ENCODE data around the gene SPSB3.
A peak's percentile ranks its signal among the peaks of the same experiment; 100 is the strongest.
"Not testable (repeated sequence)": the region's sequence is repeated elsewhere in the genome, so short reads cannot be mapped to it uniquely, and the experiment has no call there.

SPSB3 gene

DNA sequence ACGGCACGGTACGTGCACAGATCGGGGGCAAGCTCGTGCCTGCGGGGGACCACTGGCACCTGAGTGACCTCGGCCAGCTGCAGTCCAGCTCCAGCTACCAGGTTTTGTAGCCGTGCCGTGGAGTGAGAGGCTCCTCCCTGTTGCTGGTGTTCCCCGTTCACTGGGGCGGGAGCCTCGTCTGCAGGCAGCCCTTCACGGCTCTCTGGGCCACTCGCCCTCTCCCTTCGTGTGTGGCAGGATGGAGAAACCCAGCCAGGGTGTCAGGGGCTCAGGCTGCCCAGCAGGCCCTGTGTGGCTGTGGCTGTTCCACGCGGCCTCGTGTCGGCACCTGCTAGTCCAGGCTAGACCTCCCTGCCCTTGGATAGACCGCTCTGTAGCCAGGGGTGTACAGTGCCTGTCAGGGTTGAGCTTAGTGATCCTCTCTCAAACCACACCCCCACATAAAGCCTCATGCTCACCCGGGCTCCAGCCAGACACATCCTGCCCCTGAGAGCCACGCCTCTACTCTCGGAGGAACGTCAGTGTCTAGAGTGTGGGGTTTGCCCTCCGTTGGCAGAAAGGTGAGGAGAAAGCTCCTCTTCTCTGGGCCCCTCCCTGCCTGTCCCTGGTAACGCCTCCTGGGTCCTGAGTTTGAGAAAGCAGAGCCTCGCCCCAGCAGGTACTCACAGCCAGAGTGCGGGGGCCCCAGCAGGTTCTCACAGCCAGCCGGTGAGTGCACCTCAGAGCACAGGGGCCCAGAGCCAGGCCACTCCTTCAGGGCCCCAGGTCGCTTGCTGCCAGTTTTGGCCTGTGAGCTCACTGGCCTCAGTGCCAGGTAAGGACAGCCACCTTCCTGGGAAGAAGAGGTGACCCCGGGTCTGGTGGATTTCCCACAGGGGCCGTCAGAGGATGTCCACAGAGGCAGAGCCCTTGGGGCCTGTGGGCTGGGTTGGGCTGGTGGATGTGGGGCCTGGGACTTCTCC is 38.7 kb downstream of the SPSB3 start:
- Histone ChIP-seq H3K4me1 (ENCODE audit: control insufficient read depth in 5 of 5, insufficient read depth in 5 of 5, low read length in 5 of 5) (peaks cover 0 to 17% (median 0%) of the 10 kb centered on the region in 5 donors), H3K27me3 (ENCODE audit: control insufficient read depth in 5 of 5, insufficient read depth in 4 of 5, low read length in 5 of 5) (peaks cover 0 to 10% (median 0%) of the 10 kb centered on the region in 5 donors), H3K4me3 (ENCODE audit: low read depth in 1 of 5, low read length in 5 of 5) (no peak overlapping the region), H3K27ac (ENCODE audit: low read depth, low read length) (no peak overlapping the region), H3K36me3 (ENCODE audit: control insufficient read depth in 5 of 5, insufficient read depth in 5 of 5, low read length in 5 of 5) (peaks cover 0 to 82% (median 68%) of the 10 kb centered on the region in 5 donors), H3K9me3 (ENCODE audit: control insufficient read depth in 5 of 5, low read length in 5 of 5) (no peaks in the 10 kb centered on the region), H3K9ac (ENCODE audit: low read length in 5 of 5) (no peak overlapping the region)

DNA sequence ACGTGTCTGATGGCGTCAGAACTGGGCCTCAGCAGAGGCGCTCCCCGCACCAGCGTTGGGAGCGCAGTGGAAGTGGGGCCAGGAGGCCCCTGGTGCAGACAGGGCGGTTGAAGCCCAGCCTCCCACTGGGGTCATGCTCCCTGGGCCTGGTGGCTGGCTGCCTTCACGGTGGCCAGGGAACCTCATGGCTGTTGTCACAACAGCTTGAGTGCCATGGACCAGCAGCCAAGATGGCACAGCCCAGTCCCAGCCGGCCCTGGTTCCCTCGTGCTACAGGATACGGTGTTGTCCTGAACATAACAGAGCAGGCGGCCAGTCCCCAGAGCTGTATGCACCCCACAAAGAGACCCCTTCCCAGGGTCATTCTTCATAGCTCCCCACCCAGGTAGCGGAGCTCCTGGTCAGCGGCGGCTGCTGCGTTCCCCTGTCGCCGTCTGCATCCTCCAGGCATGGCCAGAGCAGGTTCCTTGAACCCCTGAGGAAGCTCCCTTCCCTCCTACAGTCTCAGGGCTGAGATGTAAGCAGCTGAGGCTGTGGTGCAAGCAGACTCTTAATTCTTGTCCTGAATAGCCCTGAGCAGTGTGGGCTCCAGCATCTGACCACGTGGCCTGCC is 40.7 kb downstream of the SPSB3 start:
- Histone ChIP-seq H3K36me3 (ENCODE audit: control insufficient read depth in 5 of 5, insufficient read depth in 5 of 5, low read length in 5 of 5) (peaks cover 0 to 62% (median 54%) of the 10 kb centered on the region in 5 donors), H3K9me3 (ENCODE audit: control insufficient read depth in 5 of 5, low read length in 5 of 5) (peaks cover 0 to 6% (median 0%) of the 10 kb centered on the region in 5 donors), H3K27me3 (ENCODE audit: control insufficient read depth in 5 of 5, insufficient read depth in 4 of 5, low read length in 5 of 5) (peaks cover 0 to 23% (median 0%) of the 10 kb centered on the region in 5 donors), H3K27ac (ENCODE audit: low read depth, low read length) (no peak overlapping the region), H3K4me3 (ENCODE audit: low read depth in 1 of 5, low read length in 5 of 5) (no peak overlapping the region), H3K9ac (ENCODE audit: low read length in 5 of 5) (no peak overlapping the region), H3K4me1 (ENCODE audit: control insufficient read depth in 5 of 5, insufficient read depth in 5 of 5, low read length in 5 of 5) (peaks cover 0 to 37% (median 0%) of the 10 kb centered on the region in 5 donors)

DNA sequence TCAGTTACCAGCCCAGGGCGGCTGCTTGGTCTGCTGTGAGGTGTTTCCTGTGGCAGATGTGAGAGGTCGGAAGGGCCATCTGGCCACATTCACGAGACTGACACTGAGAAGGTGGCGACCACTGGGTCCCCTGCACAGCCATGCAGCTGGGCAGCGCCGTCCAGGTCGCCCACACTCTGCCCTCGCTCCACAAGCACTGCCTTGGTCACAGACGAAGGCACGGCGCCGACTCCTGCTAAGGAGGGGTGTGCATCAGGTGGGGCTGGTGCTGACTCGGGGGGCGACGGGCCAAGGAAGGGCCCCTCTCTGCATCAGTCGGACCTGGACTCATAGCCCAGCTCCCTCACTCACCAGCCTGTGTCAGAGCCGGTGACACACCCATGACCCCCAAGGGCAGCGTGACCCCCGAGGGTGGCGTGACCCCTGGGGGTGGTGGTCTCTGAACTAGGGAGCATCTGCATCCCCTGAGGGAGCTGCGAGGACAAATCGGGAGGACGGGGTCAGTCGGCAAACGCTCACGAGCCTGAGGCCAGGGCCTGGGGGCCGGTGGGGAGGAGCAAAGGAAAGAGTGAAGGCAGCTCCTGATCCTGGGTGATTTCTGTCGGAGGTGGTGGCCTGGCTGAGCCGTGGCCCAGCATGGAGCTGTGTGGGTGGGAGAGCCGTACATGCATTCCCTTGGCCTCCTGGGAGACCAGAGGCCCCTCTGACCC is 41.4 kb downstream of the SPSB3 start:
- Histone ChIP-seq H3K9me3 (ENCODE audit: control insufficient read depth in 5 of 5, low read length in 5 of 5) (peaks cover 0 to 6% (median 0%) of the 10 kb centered on the region in 5 donors), H3K4me3 (ENCODE audit: low read depth in 1 of 5, low read length in 5 of 5) (no peak overlapping the region), H3K27me3 (ENCODE audit: control insufficient read depth in 5 of 5, insufficient read depth in 4 of 5, low read length in 5 of 5) (peaks cover 0 to 27% (median 0%) of the 10 kb centered on the region in 5 donors), H3K9ac (ENCODE audit: low read length in 5 of 5) (no peak overlapping the region), H3K27ac (ENCODE audit: low read depth, low read length) (no peak overlapping the region), H3K4me1 (ENCODE audit: control insufficient read depth in 5 of 5, insufficient read depth in 5 of 5, low read length in 5 of 5) (peaks cover 0 to 44% (median 0%) of the 10 kb centered on the region in 5 donors), H3K36me3 (ENCODE audit: control insufficient read depth in 5 of 5, insufficient read depth in 5 of 5, low read length in 5 of 5) (peaks cover 0 to 54% (median 50%) of the 10 kb centered on the region in 5 donors)

DNA sequence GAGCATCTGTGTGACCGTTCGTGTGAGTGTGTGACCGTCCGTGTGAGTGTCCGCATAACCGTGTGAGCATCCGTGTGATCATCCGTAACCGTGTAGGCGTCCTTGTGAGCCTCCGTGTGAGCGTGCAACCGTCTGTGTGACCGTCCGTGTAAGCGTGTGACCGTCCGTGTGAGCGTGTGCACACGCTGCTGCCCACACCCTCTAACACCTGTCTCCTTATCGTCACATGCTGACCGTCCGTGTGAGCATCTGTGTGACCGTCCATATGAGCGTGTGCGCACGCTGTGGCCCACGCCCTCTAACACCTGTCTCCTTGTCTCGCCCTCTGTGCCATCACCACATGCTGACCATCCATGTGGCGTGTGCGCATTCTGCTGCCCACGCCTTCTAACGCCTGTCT is 42.1 kb downstream of the SPSB3 start:
- H3K4me3 ChIP-seq (ENCODE audit: low read depth in 1 of 5, low read length in 5 of 5), result no peak overlapping the region
- peaks cover 0 to 6% (median 0%) of the 10 kb centered on the region in 5 donors for H3K9me3 ChIP-seq (ENCODE audit: control insufficient read depth in 5 of 5, low read length in 5 of 5)

DNA sequence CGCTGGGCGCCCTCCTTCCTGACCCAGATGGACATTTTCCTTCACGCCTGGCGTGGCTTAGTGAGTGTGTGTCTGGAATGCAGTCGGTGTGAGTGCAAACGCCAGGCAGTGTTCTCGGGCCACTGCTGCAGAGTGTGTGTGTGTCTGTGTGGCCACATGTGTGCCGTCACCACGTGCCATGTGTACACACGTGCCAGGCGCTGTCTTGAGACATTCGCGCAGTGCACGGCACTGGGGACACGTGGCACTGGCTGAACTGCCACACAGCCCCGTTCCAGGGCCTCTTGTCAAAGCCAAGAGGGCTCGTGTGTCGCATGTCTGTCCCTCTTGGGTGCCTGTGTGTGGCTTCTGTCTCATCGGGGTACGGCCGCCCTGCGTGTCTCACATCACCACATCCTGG is 47.6 kb downstream of the SPSB3 start:
- H3K27ac ChIP-seq (ENCODE audit: low read depth, low read length), result no peak overlapping the region
- peaks cover 0 to 49% (median 7%) of the 10 kb centered on the region in 5 donors for H3K4me1 ChIP-seq (ENCODE audit: control insufficient read depth in 5 of 5, insufficient read depth in 5 of 5, low read length in 5 of 5)
- peaks cover 0 to 51% (median 39%) of the 10 kb centered on the region in 5 donors for H3K36me3 ChIP-seq (ENCODE audit: control insufficient read depth in 5 of 5, insufficient read depth in 5 of 5, low read length in 5 of 5)
- peaks cover 0 to 31% (median 0%) of the 10 kb centered on the region in 5 donors for H3K27me3 ChIP-seq (ENCODE audit: control insufficient read depth in 5 of 5, insufficient read depth in 4 of 5, low read length in 5 of 5)
- H3K9ac ChIP-seq (ENCODE audit: low read length in 5 of 5), result peak overlapping the region in 1 of 5 donors; percentile 38
- H3K4me3 ChIP-seq (ENCODE audit: low read depth in 1 of 5, low read length in 5 of 5), result no peak overlapping the region
- peaks cover 0 to 6% (median 0%) of the 10 kb centered on the region in 5 donors for H3K9me3 ChIP-seq (ENCODE audit: control insufficient read depth in 5 of 5, low read length in 5 of 5)

More for the DNA sequence above, 42.1 kb downstream of the SPSB3 start:
- peaks cover 0 to 31% (median 0%) of the 10 kb centered on the region in 5 donors for H3K27me3 ChIP-seq (ENCODE audit: control insufficient read depth in 5 of 5, insufficient read depth in 4 of 5, low read length in 5 of 5)
- peaks cover 0 to 48% (median 46%) of the 10 kb centered on the region in 5 donors for H3K36me3 ChIP-seq (ENCODE audit: control insufficient read depth in 5 of 5, insufficient read depth in 5 of 5, low read length in 5 of 5)
- no peak overlapping the region for H3K9ac ChIP-seq (ENCODE audit: low read length in 5 of 5)
- no peak overlapping the region for H3K27ac ChIP-seq (ENCODE audit: low read depth, low read length)
- peaks cover 0 to 51% (median 0%) of the 10 kb centered on the region in 5 donors for H3K4me1 ChIP-seq (ENCODE audit: control insufficient read depth in 5 of 5, insufficient read depth in 5 of 5, low read length in 5 of 5)

DNA sequence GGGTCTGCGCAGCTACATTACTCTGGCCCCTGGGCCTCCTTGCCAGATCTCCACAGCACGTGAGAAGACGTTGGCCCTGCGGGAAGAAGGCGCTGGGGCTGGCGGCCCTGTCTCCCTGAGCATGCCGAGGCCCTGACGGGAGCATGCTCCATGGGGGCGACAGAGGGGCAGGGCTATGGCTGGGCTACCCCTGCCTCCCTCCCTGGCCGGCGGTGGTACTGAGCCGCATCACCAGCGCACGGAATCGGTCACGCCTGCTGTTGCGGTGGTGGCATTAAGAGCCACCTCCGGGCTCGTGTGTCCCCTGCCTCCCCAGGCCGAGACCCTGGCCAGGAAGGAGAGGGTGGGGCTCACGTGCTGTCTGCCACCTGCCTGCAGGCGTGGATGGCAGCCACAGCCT is 48.2 kb downstream of the SPSB3 start:
- Histone ChIP-seq H3K27ac (ENCODE audit: low read depth, low read length) (no peak overlapping the region), H3K9ac (ENCODE audit: low read length in 5 of 5) (no peak overlapping the region), H3K9me3 (ENCODE audit: control insufficient read depth in 5 of 5, low read length in 5 of 5) (peaks cover 0 to 6% (median 0%) of the 10 kb centered on the region in 5 donors), H3K4me1 (ENCODE audit: control insufficient read depth in 5 of 5, insufficient read depth in 5 of 5, low read length in 5 of 5) (peaks cover 0 to 42% (median 7%) of the 10 kb centered on the region in 5 donors), H3K4me3 (ENCODE audit: low read depth in 1 of 5, low read length in 5 of 5) (no peak overlapping the region), H3K27me3 (ENCODE audit: control insufficient read depth in 5 of 5, insufficient read depth in 4 of 5, low read length in 5 of 5) (peaks cover 0 to 24% (median 0%) of the 10 kb centered on the region in 5 donors), H3K36me3 (ENCODE audit: control insufficient read depth in 5 of 5, insufficient read depth in 5 of 5, low read length in 5 of 5) (peaks cover 0 to 57% (median 46%) of the 10 kb centered on the region in 5 donors)

DNA sequence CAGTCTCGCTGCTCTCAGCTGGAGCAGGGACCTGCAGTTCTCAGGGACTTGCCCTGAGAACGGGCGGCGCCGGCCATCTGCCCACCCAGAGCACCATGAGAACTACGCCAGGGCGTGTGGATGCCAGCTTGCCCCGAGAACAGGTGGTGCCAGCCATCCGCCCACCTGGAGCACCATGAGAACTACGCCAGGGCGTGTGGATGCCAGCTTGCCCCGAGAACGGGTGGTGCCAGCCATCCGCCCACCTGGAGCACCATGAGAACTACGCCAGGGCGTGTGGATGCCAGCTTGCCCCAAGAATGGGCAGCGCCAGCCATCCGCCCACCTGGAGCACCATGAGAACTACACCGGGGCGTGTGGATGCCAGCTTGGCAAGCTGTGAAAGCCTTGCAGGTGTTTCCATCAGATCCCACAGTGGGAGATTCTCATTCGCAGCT is 49.8 kb downstream of the SPSB3 start:
- not testable (repeated sequence) for H3K9ac ChIP-seq (ENCODE audit: low read length in 5 of 5); H3K9me3 ChIP-seq (ENCODE audit: control insufficient read depth in 5 of 5, low read length in 5 of 5); H3K4me3 ChIP-seq (ENCODE audit: low read depth in 1 of 5, low read length in 5 of 5); H3K27ac ChIP-seq (ENCODE audit: low read depth, low read length)
- Histone ChIP-seq H3K4me1 (ENCODE audit: control insufficient read depth in 5 of 5, insufficient read depth in 5 of 5, low read length in 5 of 5) (peaks cover 0 to 27% (median 7%) of the 10 kb centered on the region in 5 donors), H3K27me3 (ENCODE audit: control insufficient read depth in 5 of 5, insufficient read depth in 4 of 5, low read length in 5 of 5) (peaks cover 0 to 17% (median 0%) of the 10 kb centered on the region in 5 donors), H3K36me3 (ENCODE audit: control insufficient read depth in 5 of 5, insufficient read depth in 5 of 5, low read length in 5 of 5) (peaks cover 0 to 67% (median 60%) of the 10 kb centered on the region in 5 donors)

DNA sequence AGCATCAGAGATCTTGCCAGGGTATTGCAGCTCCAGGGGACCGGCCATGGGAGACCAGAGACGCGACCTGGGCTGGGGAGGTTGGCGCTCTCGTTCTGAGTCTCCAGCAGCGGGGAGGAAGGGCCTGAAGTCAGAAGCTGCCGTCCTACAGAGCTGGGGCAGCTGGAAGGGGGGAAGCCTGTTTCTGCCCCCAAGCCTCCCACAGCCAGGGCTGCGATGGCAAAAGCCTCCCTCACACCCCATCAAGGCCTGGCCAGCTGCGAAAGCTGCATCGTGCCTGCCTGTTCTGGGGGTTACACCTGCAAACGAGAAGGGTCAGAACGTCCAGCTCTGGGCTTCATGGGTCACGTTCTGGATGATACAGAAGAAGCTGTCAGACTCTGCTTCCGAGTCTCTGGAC is 50.3 kb downstream of the SPSB3 start:
- Histone ChIP-seq H3K9me3 (ENCODE audit: control insufficient read depth in 5 of 5, low read length in 5 of 5) (no peaks in the 10 kb centered on the region), H3K9ac (ENCODE audit: low read length in 5 of 5) (no peak overlapping the region), H3K4me3 (ENCODE audit: low read depth in 1 of 5, low read length in 5 of 5) (no peak overlapping the region), H3K27me3 (ENCODE audit: control insufficient read depth in 5 of 5, insufficient read depth in 4 of 5, low read length in 5 of 5) (peaks cover 0 to 13% (median 0%) of the 10 kb centered on the region in 5 donors), H3K27ac (ENCODE audit: low read depth, low read length) (no peak overlapping the region), H3K36me3 (ENCODE audit: control insufficient read depth in 5 of 5, insufficient read depth in 5 of 5, low read length in 5 of 5) (peaks cover 0 to 72% (median 65%) of the 10 kb centered on the region in 5 donors), H3K4me1 (ENCODE audit: control insufficient read depth in 5 of 5, insufficient read depth in 5 of 5, low read length in 5 of 5) (peaks cover 0 to 22% (median 7%) of the 10 kb centered on the region in 5 donors)

DNA sequence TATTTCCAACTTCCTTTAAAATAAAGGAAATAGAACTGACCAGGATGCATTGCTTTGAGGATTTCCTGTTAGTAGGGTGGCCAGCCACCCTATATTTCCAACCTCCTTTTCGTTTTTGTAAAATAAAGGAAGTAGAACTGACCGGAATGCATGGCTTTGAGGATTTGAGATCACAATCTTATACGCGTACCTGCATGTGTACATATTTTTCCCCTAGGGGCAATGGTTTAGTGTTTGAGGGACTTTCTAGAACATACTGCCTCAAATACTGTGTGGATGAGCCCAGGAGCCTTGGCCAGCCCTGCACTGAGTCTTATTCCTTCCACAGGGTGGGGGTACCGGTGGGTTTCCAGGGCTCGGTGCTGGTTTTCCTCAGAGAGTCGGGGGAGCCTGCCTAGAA is 50.8 kb downstream of the SPSB3 start:
- peaks cover 0 to 8% (median 0%) of the 10 kb centered on the region in 5 donors for H3K27me3 ChIP-seq (ENCODE audit: control insufficient read depth in 5 of 5, insufficient read depth in 4 of 5, low read length in 5 of 5)
- H3K9me3 ChIP-seq (ENCODE audit: control insufficient read depth in 5 of 5, low read length in 5 of 5), result no peaks in the 10 kb centered on the region
- peaks cover 0 to 77% (median 69%) of the 10 kb centered on the region in 5 donors for H3K36me3 ChIP-seq (ENCODE audit: control insufficient read depth in 5 of 5, insufficient read depth in 5 of 5, low read length in 5 of 5)
- no peak overlapping the region for H3K27ac ChIP-seq (ENCODE audit: low read depth, low read length)
- H3K4me3 ChIP-seq (ENCODE audit: low read depth in 1 of 5, low read length in 5 of 5), result no peak overlapping the region
- H3K4me1 ChIP-seq (ENCODE audit: control insufficient read depth in 5 of 5, insufficient read depth in 5 of 5, low read length in 5 of 5), result peaks cover 0 to 17% (median 7%) of the 10 kb centered on the region in 5 donors
- no peak overlapping the region for H3K9ac ChIP-seq (ENCODE audit: low read length in 5 of 5)
